Body of pancreas (tissue), 4 donors: ENCODE measurements around the gene PPP6C.

Experiments used
- CTCF ChIP-seq, 7 experiments: fragments of 450-650 bp in 4 of 7; fragments of 200-600 bp in 3 of 7; sonication (generic) in 3 of 7; IDR thresholded peaks; one replicate each; pipeline ENCODE4 v1.5.1; 2016 to 2019; ENCODE audit warnings: antibody characterized with exemption in 7 of 7
- POLR2A ChIP-seq, 3 donors: fragments of 450-650 bp; IDR thresholded peaks; one replicate each; pipeline ENCODE4 v1.6.1; 2016; ENCODE audit warnings: antibody characterized with exemption in 3 of 3, mild to moderate bottlenecking in 2 of 3

- TF ChIP-seq CTCF (IDR thresholded peaks at IDR 0.05) = no peak
- TF ChIP-seq POLR2A (IDR thresholded peaks at IDR 0.05) = no peak
Measured at GRCh38 chr9:125169895-125170294, 19.7 kb downstream of the PPP6C start.
